Measurements from ENCODE around the gene PDE8B.
A peak's percentile ranks its signal among the peaks of the same experiment; 100 is the strongest.

The PDE8B gene

GRCh38 chr5:77210091-77210963 is at the start of gene PDE8B:
Gene PDE8B, plus strand, starts transcription at chr5:77210680. Its CDS starts 246 bp downstream, at chr5:77210926.
- DNase-seq: no peak

- DNase-seq: no peak
Measured at GRCh38 chr5:77163453-77163852, 47.0 kb upstream of the PDE8B start.

- no peak for DNase-seq
Measured at GRCh38 chr5:77167063-77167462, 43.4 kb upstream of the PDE8B start.

DNA sequence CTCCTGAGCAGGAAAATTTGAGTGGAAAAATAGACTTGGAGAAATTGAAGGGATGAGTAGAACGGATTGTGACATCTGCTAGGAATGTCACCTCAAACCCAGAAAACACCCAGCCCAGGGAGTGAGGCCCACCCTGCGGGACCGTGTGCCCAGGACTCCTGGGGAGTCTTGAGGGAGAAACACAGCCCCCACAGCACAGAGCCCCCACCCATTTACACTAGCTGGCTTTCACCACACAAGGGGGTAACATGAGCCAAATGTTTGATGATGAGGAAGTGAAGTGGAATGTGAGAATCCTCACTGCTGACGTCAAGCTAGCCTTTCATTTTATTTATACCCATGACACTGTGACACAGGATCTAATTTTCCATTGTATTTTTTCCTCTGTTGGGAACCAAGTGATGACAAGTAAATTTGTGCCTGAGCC is 42.8 kb upstream of the PDE8B start:
- peak; percentile 34 for DNase-seq

DNA sequence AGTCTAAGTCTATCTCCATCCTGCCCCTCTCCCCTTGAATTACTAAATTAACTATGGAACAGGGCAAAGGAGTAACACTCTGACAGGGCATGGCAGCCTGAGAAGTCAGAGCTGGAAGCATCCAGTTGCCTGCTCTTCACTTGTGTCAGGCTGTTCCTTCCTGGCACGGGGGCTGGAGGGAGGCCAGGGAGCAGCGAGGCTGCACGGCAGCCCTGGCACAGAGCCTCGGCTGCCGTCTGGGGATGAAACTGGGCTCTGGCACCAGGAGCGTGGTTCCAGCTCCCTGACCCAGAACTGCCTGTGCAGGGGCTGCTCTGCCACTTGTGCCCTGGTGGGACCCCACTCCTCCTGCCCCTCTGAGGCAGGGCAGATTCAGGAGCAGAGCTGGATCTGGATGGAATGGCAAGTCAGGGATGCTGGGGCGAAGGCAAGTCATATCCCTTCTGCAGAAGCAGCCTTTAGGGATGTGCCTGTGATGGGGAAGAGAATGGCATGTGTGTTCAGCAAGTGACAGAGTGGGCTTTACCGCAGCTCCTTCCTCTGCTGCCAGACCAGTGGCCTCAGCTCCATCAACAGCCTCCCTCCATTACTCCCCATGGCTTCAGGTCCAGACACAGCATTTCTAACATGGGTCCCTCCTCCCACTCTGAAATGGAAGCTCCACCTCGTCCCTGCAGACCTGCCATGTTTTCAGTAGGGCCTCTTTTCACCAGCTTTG is 42.2 kb upstream of the PDE8B start:
- peak; percentile 8 for DNase-seq

DNA sequence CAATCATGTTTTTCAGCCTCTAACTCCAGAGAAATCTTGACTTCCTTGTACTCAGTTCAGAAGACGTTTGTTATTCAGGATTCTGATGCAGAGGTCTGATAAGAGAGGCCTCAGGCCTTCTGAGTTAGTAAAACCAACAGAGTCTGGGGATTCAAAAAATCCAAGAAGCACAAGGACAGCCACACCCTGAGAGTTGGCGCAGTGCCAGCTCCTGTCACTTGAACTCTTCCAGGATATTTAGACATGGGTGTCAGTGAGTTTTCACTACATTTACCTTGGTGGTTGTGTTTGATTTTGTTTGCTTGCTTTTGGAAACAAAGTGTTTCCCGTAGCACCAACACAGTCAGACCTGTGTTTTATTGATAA is 41.6 kb upstream of the PDE8B start:
- DNase-seq: no peak

DNA sequence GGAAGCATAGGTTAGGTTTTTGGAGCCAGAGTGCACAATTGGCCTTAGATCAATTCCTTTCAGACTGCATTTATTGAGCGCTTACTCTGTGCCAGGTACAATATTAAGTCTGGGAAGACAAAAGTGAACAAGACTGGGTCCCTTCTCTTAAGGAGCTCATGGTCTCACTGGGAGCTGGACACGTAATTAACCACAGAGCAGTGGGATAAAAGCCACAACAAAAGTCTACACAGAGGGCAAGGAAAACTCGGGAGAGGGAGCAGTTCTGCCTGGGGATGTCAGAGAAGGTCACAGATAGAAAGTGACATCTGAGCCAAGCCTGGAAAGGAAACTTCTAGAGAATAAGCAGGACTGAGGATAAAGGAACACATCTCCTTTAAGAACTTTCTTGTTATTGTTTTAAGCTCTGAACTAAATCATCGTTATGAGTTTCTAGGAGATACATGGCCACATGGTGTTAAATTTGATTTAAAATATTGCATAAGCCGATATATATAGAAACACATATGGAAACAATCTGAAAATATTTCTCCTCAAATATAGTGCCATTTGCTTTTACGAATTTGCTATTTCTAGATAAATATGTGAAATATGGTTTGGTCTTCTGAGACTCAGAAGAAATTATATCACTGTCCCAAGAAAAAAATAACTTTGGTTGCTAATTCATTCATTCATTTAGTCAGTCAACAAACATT is 40.1 kb upstream of the PDE8B start:
- DNase-seq: no peak

DNA sequence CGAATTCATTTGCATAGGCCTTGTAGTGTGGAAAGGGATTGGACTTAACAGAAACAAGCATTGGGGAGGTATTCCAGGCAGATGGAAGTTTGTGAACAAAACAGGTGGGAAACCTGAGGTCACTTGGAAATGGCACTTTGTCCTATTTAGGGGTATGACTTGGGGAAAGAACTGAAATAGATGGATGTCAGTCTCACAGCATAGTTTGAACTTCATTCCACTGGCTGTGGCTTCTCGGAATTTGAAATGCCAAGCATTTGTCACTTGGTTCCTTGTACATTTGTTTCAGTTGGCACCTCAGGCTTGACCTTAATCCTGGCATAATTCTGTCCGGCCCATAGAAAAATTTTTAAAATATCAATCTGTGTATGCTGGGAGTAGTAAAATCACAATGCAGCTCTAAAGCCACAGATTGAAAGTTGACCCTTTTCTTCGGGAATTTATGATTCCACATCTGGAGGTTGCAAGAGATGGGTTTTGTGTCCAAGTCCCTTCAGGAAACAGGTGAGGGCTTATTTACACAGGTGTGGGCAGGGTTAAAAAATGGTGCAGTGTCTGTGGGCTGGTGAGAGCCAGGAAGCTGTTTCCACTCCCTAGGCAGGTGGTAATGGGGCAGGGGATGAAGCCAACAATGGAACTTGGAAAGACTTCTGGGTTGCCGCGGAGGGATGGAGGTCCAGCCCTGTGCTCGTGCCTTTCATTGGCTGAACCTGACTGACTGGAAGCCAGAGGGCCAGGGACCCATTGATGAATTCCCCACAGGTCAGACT is 39.2 kb upstream of the PDE8B start:
- no peak for DNase-seq

DNA sequence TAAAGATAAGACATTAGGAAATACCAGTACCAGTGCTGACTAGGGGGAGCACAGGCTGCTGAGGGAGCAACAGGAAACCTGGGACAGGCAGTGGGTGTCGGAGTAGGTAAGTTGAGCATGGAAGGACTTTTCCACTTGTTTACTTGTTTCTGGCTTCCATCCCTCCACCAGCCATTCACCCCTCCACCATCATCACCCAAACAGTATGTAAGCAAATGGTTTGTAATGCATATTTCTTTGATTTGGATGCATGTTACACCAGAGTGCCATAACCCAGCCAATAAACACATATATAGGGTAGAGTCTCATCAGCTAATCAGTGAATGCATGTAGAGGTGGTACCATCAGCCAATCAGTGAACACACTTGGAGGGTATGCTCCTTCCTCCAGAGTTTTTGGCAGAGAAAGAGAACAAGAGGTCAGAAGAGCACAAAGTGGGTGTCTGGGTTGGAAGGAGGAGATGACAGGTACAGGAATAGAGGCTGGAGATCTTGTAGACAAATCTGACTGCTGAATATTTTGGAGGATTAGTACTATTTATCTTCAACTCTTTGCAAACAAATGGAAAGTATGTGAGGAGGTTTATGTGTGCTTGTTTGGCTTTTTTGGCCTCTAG is 37.7 kb upstream of the PDE8B start:
- no peak for DNase-seq

DNA sequence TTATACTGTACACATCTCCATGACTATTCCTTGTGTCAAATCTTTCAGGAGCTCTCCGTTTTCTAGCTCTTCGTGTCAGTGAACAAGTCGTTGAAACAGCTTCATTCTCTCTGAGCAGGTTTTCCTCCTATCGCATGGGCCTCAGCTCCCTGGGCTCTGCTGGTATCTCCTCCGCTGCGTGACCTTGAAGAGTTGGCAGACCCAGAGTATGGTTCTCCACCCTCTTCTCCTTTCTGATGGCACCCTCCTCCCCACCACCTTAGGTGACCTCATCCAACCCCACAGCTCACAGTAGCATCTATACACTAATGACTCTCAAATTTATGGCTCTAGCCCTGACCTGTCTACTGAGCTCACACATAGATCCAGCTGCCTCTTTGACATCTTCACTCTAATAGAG is 36.0 kb upstream of the PDE8B start:
- no peak for DNase-seq

DNA sequence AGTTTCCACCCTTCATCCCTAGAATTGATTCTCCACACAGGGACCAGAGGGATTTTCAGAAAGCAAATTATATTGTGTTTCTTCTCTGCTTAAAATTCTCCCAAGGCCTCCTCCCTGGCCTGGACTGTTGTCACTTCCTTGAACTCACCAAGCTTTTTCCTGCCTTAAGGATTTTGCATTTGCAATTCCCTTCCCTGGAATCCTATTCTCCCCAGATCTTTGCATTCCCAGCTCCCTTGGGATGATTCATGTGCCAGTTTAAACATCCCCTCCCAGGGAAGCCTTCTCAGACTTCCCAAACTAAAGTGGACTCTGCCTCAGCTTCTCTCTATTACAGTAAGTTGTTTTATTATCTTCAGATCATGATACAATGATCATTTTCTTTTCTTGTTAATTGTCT is 35.2 kb upstream of the PDE8B start:
- no peak for DNase-seq

DNA sequence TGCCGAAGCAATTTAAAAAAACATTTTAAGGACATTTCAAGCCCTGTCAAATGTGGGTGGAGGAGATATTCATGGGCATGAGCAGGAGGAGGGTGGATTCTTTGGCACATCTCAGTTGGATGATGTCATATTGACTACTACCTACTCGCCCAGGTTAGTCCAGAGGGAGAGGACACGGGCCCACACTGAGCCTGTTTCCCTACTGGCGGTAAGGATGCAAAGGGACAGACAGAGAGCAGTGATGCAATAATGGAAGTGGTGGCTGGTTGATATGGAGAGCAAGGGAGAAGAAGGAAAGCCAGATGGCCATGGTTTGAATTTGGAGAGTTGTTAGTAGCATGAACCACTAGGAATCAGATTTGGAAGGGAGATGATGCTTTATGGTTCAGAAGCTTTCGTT is 34.1 kb upstream of the PDE8B start:
- no peak for DNase-seq

GRCh38 chr5:77177576-77177975 is 32.9 kb upstream of the PDE8B start:
- DNase-seq: no peak

- DNase-seq: no peak
Measured at GRCh38 chr5:77180167-77181081, 30.1 kb upstream of the PDE8B start.

DNA sequence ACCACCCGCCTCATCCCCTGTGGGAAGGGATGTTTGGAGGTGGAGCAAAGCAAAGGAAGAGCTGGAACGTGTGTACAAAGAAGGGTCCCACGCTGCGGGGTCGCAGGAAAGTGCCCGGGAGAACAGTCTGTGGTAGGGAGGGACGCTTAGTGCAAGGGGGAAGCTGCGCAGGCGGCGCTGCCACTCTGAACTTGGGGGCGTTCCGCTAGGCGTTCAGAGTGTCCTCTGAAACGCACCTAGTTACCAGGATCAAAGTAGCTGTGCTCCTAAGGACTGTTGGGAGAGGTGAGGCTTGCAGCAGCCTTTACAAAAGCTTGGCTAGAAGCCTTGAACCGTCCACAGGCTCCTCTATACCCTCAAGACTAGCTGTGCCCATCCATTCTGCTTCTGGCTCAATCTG is 29.3 kb upstream of the PDE8B start:
- no peak for DNase-seq

- DNase-seq: no peak
Measured at GRCh38 chr5:77181596-77182304, 28.7 kb upstream of the PDE8B start.

DNA sequence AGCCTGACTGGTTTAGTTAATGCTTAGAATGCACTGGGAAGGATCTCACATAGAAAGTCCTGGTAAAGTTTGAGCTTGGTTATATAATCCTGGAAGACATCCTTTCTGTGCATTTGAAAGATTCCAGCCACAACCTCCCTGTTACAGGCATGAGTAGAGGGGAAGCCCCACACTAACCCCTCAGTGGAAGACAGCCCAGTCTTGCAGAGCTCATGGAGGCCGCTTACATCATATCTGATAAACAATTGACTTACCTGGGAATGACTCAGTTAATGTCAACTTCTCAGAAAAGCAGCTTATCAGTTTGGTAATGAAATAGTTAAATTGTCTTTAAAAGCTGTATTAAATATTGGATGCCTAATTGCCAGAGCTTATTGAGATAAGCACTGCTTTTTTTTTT is 28.1 kb upstream of the PDE8B start:
- DNase-seq: no peak

- DNase-seq: no peak
Measured at GRCh38 chr5:77186652-77187370, 23.7 kb upstream of the PDE8B start.

GRCh38 chr5:77189421-77189820 is 21.1 kb upstream of the PDE8B start:
- DNase-seq: no peak
